OCI-LY3 (cell line): Measurements from ENCODE around the gene CLCN2.

Experiments
- CTCF ChIP-seq: fragments of 200-600, 300-600 bp; sonication (generic); IDR thresholded peaks from 2 replicates; pipeline ENCODE4 v1.5.1; 2014; ENCODE audit warnings: antibody characterized with exemption, low read length, low read depth
- EZH2phosphoT487 ChIP-seq: fragments of 200-600 bp; shearing (Covaris generic); IDR thresholded peaks from 2 replicates; pipeline ENCODE4 v1.6.1; 2018; ENCODE audit warnings: antibody characterized with exemption, mixed run types, low read depth

GRCh38 chr3:184328516-184328915, 32.9 kb downstream of the CLCN2 start:
- TF ChIP-seq CTCF (no peak), EZH2phosphoT487 (no peak)
